GM19193 (cell line): ENCODE results near the gene NIM1K.

ENCODE experiments used
- POLR2A ChIP-seq: IDR thresholded peaks from 4 replicates; pipeline ENCODE4 v1.6.1; 2011; ENCODE audit not compliant: insufficient read depth, insufficient read length; ENCODE audit errors: extremely low read depth

NIM1K gene

GRCh38 chr5:43243270-43243669 is 51.2 kb downstream of the NIM1K start:
- TF ChIP-seq POLR2A: no peak

- TF ChIP-seq POLR2A: no peak
These were observed 53.0 kb downstream of the NIM1K start for GRCh38 chr5:43244823-43245565.

- TF ChIP-seq POLR2A: no peak
These were observed 53.8 kb downstream of the NIM1K start for GRCh38 chr5:43245724-43246385.

- TF ChIP-seq POLR2A: no peak
These were observed 59.7 kb downstream of the NIM1K start for GRCh38 chr5:43251754-43252153.

- TF ChIP-seq POLR2A: no peak
These were observed 63.7 kb downstream of the NIM1K start for GRCh38 chr5:43255704-43256103.

- TF ChIP-seq POLR2A: no peak
These were observed 64.4 kb downstream of the NIM1K start for GRCh38 chr5:43256261-43256966.

GRCh38 chr5:43258116-43258515 is 66.1 kb downstream of the NIM1K start:
- TF ChIP-seq POLR2A: no peak

- TF ChIP-seq POLR2A: no peak
These were observed 76.3 kb downstream of the NIM1K start for GRCh38 chr5:43268188-43268820.

GRCh38 chr5:43270645-43271044 is 78.6 kb downstream of the NIM1K start:
- no peak for TF ChIP-seq POLR2A

GRCh38 chr5:43273552-43273951 is 81.5 kb downstream of the NIM1K start:
- TF ChIP-seq POLR2A: no peak

GRCh38 chr5:43274435-43275114 is 82.5 kb downstream of the NIM1K start:
- no peak for TF ChIP-seq POLR2A

GRCh38 chr5:43275391-43275790 is 83.4 kb downstream of the NIM1K start:
- TF ChIP-seq POLR2A: no peak

GRCh38 chr5:43279548-43280274 is 87.7 kb downstream of the NIM1K start:
- TF ChIP-seq POLR2A: no peak
